Cardiac muscle cell (in vitro differentiated cells and primary cell): ENCODE measurements around the gene ENPP6. TPM values are rescaled to one million over a fixed set of nuclear protein-coding genes. Genes with fewer than 3 reads are reported as not detected.
"Not testable (repeated sequence)": the region's sequence is repeated elsewhere in the genome, so short reads cannot be mapped to it uniquely, and the experiment has no call there.

Source experiments
- DNase-seq, 2 donors: peaks; one replicate each; pipeline versions ENCODE4 v3.0.0 to v3.0.0-alpha.2; 2010 to 2017; ENCODE audit warnings: low read depth in 1 of 2, low spot score in 1 of 2
- H3K27ac ChIP-seq: fragments of 200-600 bp; sonication (generic); 2 replicates; pipeline ENCODE4 v1.5.1; 2016
- H3K27me3 ChIP-seq: fragments of 200-600 bp; sonication (generic); 2 replicates; pipeline ENCODE4 v1.6.0; 2016; ENCODE audit warnings: control low read depth
- H3K36me3 ChIP-seq: fragments of 200-600 bp; sonication (generic); 2 replicates; pipeline ENCODE4 v1.5.1; 2016; ENCODE audit warnings: control low read depth
- H3K4me1 ChIP-seq: fragments of 200-600 bp; sonication (generic); 2 replicates; pipeline ENCODE4 v1.8.1; 2017; ENCODE audit warnings: low read depth, mild to moderate bottlenecking, mixed run types
- H3K4me3 ChIP-seq: fragments of 200-600 bp; sonication (generic); 2 replicates; pipeline ENCODE4 v1.5.1; 2016; ENCODE audit warnings: mild to moderate bottlenecking
- H3K9me3 ChIP-seq: fragments of 200-600 bp; sonication (generic); 2 replicates; pipeline ENCODE4 v1.5.1; 2017; ENCODE audit warnings: low read depth, mild to moderate bottlenecking, control low read depth
- polyA plus RNA-seq: library from polyadenylated mRNA; unstranded; fragments of >200 nt; fragmentation: Nextera tagmentation; extraction: Ambion mirVana; gene quantifications from 2 replicates; pipeline ENCODE4 v1.2.1, GENCODE V29; 2016
- total RNA-seq: library from RNA; depleted of rRNA; stranded (reverse); fragments of >200 nt; gene quantifications from 2 replicates; pipeline ENCODE4 v1.2.3, GENCODE V29; 2016
- TF ChIP-seq, protein P1 (sequence below): IDR thresholded peaks from 2 replicates; pipeline ENCODE4 v1.5.1; 2012; ENCODE audit warnings: low read depth, mild to moderate bottlenecking, low read length

Gene ENPP6
- total and polyA plus RNA-seq, 2 experiments from 2014 or later, result not detected

GRCh38 chr4:184146951-184147350 is 70.7 kb downstream of the ENPP6 start:
- no peak overlapping the region for H3K4me3 ChIP-seq
- H3K4me1 ChIP-seq, result peaks cover 7% of the 10 kb centered on the region
- H3K27me3 ChIP-seq, result no peaks in the 10 kb centered on the region
- H3K36me3 ChIP-seq, result no peaks in the 10 kb centered on the region
- DNase-seq, result no peak
- H3K9me3 ChIP-seq, result no peaks in the 10 kb centered on the region
- H3K27ac ChIP-seq, result no peak overlapping the region
- TF ChIP-seq, protein P1, sequence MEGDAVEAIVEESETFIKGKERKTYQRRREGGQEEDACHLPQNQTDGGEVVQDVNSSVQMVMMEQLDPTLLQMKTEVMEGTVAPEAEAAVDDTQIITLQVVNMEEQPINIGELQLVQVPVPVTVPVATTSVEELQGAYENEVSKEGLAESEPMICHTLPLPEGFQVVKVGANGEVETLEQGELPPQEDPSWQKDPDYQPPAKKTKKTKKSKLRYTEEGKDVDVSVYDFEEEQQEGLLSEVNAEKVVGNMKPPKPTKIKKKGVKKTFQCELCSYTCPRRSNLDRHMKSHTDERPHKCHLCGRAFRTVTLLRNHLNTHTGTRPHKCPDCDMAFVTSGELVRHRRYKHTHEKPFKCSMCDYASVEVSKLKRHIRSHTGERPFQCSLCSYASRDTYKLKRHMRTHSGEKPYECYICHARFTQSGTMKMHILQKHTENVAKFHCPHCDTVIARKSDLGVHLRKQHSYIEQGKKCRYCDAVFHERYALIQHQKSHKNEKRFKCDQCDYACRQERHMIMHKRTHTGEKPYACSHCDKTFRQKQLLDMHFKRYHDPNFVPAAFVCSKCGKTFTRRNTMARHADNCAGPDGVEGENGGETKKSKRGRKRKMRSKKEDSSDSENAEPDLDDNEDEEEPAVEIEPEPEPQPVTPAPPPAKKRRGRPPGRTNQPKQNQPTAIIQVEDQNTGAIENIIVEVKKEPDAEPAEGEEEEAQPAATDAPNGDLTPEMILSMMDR, result no peak

GRCh38 chr4:184145596-184145995 is 72.1 kb downstream of the ENPP6 start:
- no peaks in the 10 kb centered on the region for H3K9me3 ChIP-seq
- no peak for DNase-seq
- H3K36me3 ChIP-seq, result no peaks in the 10 kb centered on the region

GRCh38 chr4:184143770-184144564 is 73.7 kb downstream of the ENPP6 start:
- TF ChIP-seq, protein P1, result no peak
- DNase-seq, result peak in 1 of 2 donors; percentile 19
- Histone ChIP-seq H3K9me3 (no peaks in the 10 kb centered on the region), H3K4me1 (peaks cover 3% of the 10 kb centered on the region), H3K36me3 (no peaks in the 10 kb centered on the region), H3K27ac (no peak overlapping the region), H3K4me3 (no peak overlapping the region), H3K27me3 (no peaks in the 10 kb centered on the region)

More at GRCh38 chr4:184145596-184145995, 72.1 kb downstream of the ENPP6 start:
- Histone ChIP-seq H3K27me3 (no peaks in the 10 kb centered on the region), H3K4me3 (no peak overlapping the region), H3K4me1 (peaks cover 7% of the 10 kb centered on the region), H3K27ac (no peak overlapping the region)
- TF ChIP-seq, protein P1, result no peak

GRCh38 chr4:184142121-184143000 is 75.3 kb downstream of the ENPP6 start:
- H3K4me3 ChIP-seq, result no peak overlapping the region
- H3K9me3 ChIP-seq, result no peaks in the 10 kb centered on the region
- TF ChIP-seq, protein P1, result no peak
- no peak for DNase-seq
- no peak overlapping the region for H3K27ac ChIP-seq
- no peaks in the 10 kb centered on the region for H3K27me3 ChIP-seq
- H3K4me1 ChIP-seq, result no peaks in the 10 kb centered on the region
- H3K36me3 ChIP-seq, result no peaks in the 10 kb centered on the region

GRCh38 chr4:184140901-184141300 is 76.8 kb downstream of the ENPP6 start:
- not testable (repeated sequence) for H3K4me1 ChIP-seq, H3K4me3 ChIP-seq, H3K27ac ChIP-seq, DNase-seq, H3K36me3 ChIP-seq, H3K27me3 ChIP-seq, H3K9me3 ChIP-seq

DNA sequence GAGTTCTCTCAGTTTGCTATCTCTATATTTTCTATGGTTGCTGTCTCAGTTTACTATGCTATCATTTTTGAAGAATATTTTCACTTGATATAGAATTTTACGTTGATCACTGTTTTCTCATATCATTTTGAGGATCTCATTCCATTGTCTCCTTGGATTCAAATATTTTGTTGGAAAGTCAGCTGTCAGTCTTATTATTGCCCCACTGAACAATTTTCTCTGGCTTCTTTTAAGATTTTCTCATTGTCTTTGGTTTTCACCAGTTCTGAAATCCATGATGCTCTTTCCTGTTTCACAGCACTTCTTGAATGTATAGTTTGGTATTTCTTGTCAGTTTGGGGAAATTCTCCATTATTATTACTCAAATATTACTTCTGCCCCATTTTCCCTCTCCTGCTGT is 81.1 kb downstream of the ENPP6 start:
- TF ChIP-seq, protein P1, result no peak
- no peaks in the 10 kb centered on the region for H3K36me3 ChIP-seq
- H3K27me3 ChIP-seq, result no peaks in the 10 kb centered on the region
- no peaks in the 10 kb centered on the region for H3K9me3 ChIP-seq
- no peak overlapping the region for H3K4me3 ChIP-seq
- DNase-seq, result no peak
- no peak overlapping the region for H3K27ac ChIP-seq
- H3K4me1 ChIP-seq, result no peaks in the 10 kb centered on the region
